Lower leg skin (tissue), 3 donors: Measurements from ENCODE around the gene TC2N.

Experiments used
- POLR2A ChIP-seq, 2 donors: fragments of 450-650 bp; IDR thresholded peaks; one replicate each; pipeline ENCODE4 v1.6.1; 2016 to 2017; ENCODE audit warnings: antibody characterized with exemption in 2 of 2, mild to moderate bottlenecking in 1 of 2, moderate library complexity in 1 of 2
- TF ChIP-seq, protein P1 (sequence below), 3 donors: fragments of 450-650 bp; IDR thresholded peaks; one replicate each; pipeline ENCODE4 v1.5.1; 2016; ENCODE audit warnings: antibody characterized with exemption in 3 of 3, mild to moderate bottlenecking in 3 of 3, moderate library complexity in 2 of 3

- TF ChIP-seq, protein P1, sequence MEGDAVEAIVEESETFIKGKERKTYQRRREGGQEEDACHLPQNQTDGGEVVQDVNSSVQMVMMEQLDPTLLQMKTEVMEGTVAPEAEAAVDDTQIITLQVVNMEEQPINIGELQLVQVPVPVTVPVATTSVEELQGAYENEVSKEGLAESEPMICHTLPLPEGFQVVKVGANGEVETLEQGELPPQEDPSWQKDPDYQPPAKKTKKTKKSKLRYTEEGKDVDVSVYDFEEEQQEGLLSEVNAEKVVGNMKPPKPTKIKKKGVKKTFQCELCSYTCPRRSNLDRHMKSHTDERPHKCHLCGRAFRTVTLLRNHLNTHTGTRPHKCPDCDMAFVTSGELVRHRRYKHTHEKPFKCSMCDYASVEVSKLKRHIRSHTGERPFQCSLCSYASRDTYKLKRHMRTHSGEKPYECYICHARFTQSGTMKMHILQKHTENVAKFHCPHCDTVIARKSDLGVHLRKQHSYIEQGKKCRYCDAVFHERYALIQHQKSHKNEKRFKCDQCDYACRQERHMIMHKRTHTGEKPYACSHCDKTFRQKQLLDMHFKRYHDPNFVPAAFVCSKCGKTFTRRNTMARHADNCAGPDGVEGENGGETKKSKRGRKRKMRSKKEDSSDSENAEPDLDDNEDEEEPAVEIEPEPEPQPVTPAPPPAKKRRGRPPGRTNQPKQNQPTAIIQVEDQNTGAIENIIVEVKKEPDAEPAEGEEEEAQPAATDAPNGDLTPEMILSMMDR (IDR thresholded peaks at IDR 0.05), result no peak
- TF ChIP-seq POLR2A (IDR thresholded peaks at IDR 0.05), result no peak
These were observed 37.8 kb downstream of the TC2N start for GRCh38 chr14:91829511-91829910.
